Endodermal cell (in vitro differentiated cells): ENCODE results near the gene CRTC3. TPM values are rescaled to one million over a fixed set of nuclear protein-coding genes. Genes with fewer than 3 reads are reported as not detected.

Experiments used
- DNase-seq: peaks from one replicate; pipeline ENCODE4 v3.0.0-alpha.2; 2017
- H3K27ac ChIP-seq: 2 replicates; pipeline ENCODE4 v1.5.1; 2013; ENCODE audit warnings: mild to moderate bottlenecking, low read depth, low read length, moderate library complexity
- H3K27me3 ChIP-seq: 2 replicates; pipeline ENCODE4 v1.6.1; 2013; ENCODE audit warnings: mild to moderate bottlenecking, low read length, moderate library complexity; ENCODE audit not compliant: insufficient read depth, control insufficient read depth, poor library complexity, severe bottlenecking
- H3K36me3 ChIP-seq: 2 replicates; pipeline ENCODE4 v1.7.0; 2013; ENCODE audit warnings: mild to moderate bottlenecking, low read length, moderate library complexity; ENCODE audit not compliant: control insufficient read depth, insufficient read depth
- H3K4me1 ChIP-seq: one replicate; pipeline ENCODE4 v1.7.0; 2013; ENCODE audit warnings: low read length; ENCODE audit not compliant: control insufficient read depth, insufficient read depth
- H3K4me3 ChIP-seq: 2 replicates; pipeline ENCODE4 v1.5.1; 2013; ENCODE audit warnings: mild to moderate bottlenecking, low read length, moderate library complexity
- H3K9ac ChIP-seq: 2 replicates; pipeline ENCODE4 v1.6.1; 2013; ENCODE audit warnings: mild to moderate bottlenecking, low read length, moderate library complexity; ENCODE audit not compliant: poor library complexity, severe bottlenecking; ENCODE audit errors: extremely low read depth
- H3K9me3 ChIP-seq: 2 replicates; pipeline ENCODE4 v1.6.1; 2013; ENCODE audit warnings: mild to moderate bottlenecking, low read length, moderate library complexity; ENCODE audit not compliant: control insufficient read depth
- H3K27ac Mint-ChIP-seq: 2 replicates; pipeline ENCODE4 v1.8.0; 2020; ENCODE audit warnings: mixed read lengths
- H3K27me3 Mint-ChIP-seq: 2 replicates; pipeline ENCODE4 v1.8.0; 2021; ENCODE audit warnings: mild to moderate bottlenecking, mixed read lengths; ENCODE audit not compliant: insufficient read depth
- H3K36me3 Mint-ChIP-seq: 2 replicates; pipeline ENCODE4 v1.8.0; 2020; ENCODE audit warnings: low read depth, mixed read lengths
- H3K4me1 Mint-ChIP-seq: 2 replicates; pipeline ENCODE4 v1.8.0; 2020; ENCODE audit warnings: mixed read lengths
- H3K4me3 Mint-ChIP-seq: 2 replicates; pipeline ENCODE4 v1.8.0; 2020; ENCODE audit warnings: mild to moderate bottlenecking, moderate library complexity, mixed read lengths
- H3K9me3 Mint-ChIP-seq: 2 replicates; pipeline ENCODE4 v1.8.0; 2020; ENCODE audit warnings: mild to moderate bottlenecking, mixed read lengths
- CTCF ChIP-seq: fragments of 200-600 bp; sonication (generic); conservative IDR thresholded peaks from 2 replicates; pipeline ENCODE4 v1.5.0; 2021; ENCODE audit warnings: antibody characterized with exemption, mild to moderate bottlenecking
- WGBS, 2 experiments: methylation state at CpG; one replicate each; pipeline versions ENCODE4 v1.1.5 to v1.1.7; 2013; ENCODE audit warnings: missing lambda C conversion rate in 2 of 2, mixed read lengths in 1 of 2; ENCODE audit not compliant: insufficient coverage in 1 of 2, insufficient read length in 1 of 2; 5-methylcytosine and 5-hydroxymethylcytosine counted together
- total RNA-seq, 2 donors: library from RNA; stranded (reverse); fragmentation: NEBNext Ultra II Directional in 1 of 2; extraction: Animal tissue kit (Norgen Biotek cat#: 25700) in 1 of 2; gene quantifications; 2 replicates in 1 of 2; 3 replicates in 1 of 2; pipeline ENCODE4 v1.2.1, GENCODE V29; 2021

The CRTC3 gene
- total RNA-seq, 2 donors from 2014 or later: 17.3 to 21.9 TPM

GRCh38 chr15:90637693-90638092, 108.0 kb downstream of the CRTC3 start:
- Mint-ChIP-seq H3K9me3 (peaks cover 2% of the 10 kb centered on the region), H3K27me3 (no peaks in the 10 kb centered on the region), H3K4me1 (peaks cover 12% of the 10 kb centered on the region), H3K4me3 (no peak overlapping the region), H3K27ac (no peak overlapping the region), H3K36me3 (peaks cover 30% of the 10 kb centered on the region)
- 89 to 94% methylated on average over 4 to 6 of the region's 6 CpGs for WGBS, 2 experiments
- peaks cover 5% of the 10 kb centered on the region for H3K4me1 ChIP-seq
- DNase-seq: no peak
- peaks cover 33% of the 10 kb centered on the region for H3K36me3 ChIP-seq
- no peaks in the 10 kb centered on the region for H3K27me3 ChIP-seq
- H3K4me3 ChIP-seq: peak overlapping the region; percentile 60
- peak overlapping the region; percentile 86 for H3K27ac ChIP-seq
- no peak for TF ChIP-seq CTCF
- H3K9me3 ChIP-seq: no peaks in the 10 kb centered on the region
- H3K9ac ChIP-seq: no peak overlapping the region

GRCh38 chr15:90638201-90638691, 108.5 kb downstream of the CRTC3 start:
- H3K27me3 Mint-ChIP-seq: no peaks in the 10 kb centered on the region
- Histone ChIP-seq H3K4me3 (peak overlapping the region; percentile 60), H3K27me3 (no peaks in the 10 kb centered on the region), H3K9me3 (no peaks in the 10 kb centered on the region), H3K4me1 (peaks cover 5% of the 10 kb centered on the region), H3K9ac (no peak overlapping the region), H3K27ac (peak overlapping the region; percentile 86), H3K36me3 (peaks cover 33% of the 10 kb centered on the region)
- DNase-seq: no peak
- peaks cover 2% of the 10 kb centered on the region for H3K9me3 Mint-ChIP-seq
- TF ChIP-seq CTCF: no peak
- H3K36me3 Mint-ChIP-seq: peaks cover 33% of the 10 kb centered on the region
- H3K27ac Mint-ChIP-seq: no peak overlapping the region
- peaks cover 12% of the 10 kb centered on the region for H3K4me1 Mint-ChIP-seq
- WGBS, 2 experiments: 68 to 77% methylated on average over 5 to 12 of the region's 12 CpGs
- no peak overlapping the region for H3K4me3 Mint-ChIP-seq

- peak; percentile 26 for TF ChIP-seq CTCF
- Histone ChIP-seq H3K9me3 (no peaks in the 10 kb centered on the region), H3K27me3 (no peaks in the 10 kb centered on the region), H3K27ac (no peak overlapping the region), H3K4me3 (no peak overlapping the region), H3K9ac (no peak overlapping the region), H3K4me1 (peaks cover 5% of the 10 kb centered on the region), H3K36me3 (peaks cover 29% of the 10 kb centered on the region)
- H3K4me3 Mint-ChIP-seq: no peak overlapping the region
- WGBS, 2 experiments: 94 to 98% methylated on average over 7 to 8 of the region's 11 CpGs
- peaks cover 12% of the 10 kb centered on the region for H3K4me1 Mint-ChIP-seq
- no peaks in the 10 kb centered on the region for H3K27me3 Mint-ChIP-seq
- peaks cover 38% of the 10 kb centered on the region for H3K36me3 Mint-ChIP-seq
- no peak for DNase-seq
- H3K9me3 Mint-ChIP-seq: peaks cover 2% of the 10 kb centered on the region
- H3K27ac Mint-ChIP-seq: no peak overlapping the region
These were observed 109.2 kb downstream of the CRTC3 start for GRCh38 chr15:90638963-90639362.
